Activated naive CD8-positive, alpha-beta T cell treated with anti-CD3 and anti-CD28 coated beads, Interleukin-2, amount 10 ng/mL, durations not matched to agents 7 days and 5 days (primary cell): ENCODE results near the gene IFNE. TPM values are rescaled to one million over a fixed set of nuclear protein-coding genes. Genes with fewer than 3 reads are reported as not detected.

ENCODE experiments used
- ATAC-seq: fragments of 150-1000 bp; cut with Tn5 transposase; one replicate; pipeline ENCODE4 v1.10.0; 2021; ENCODE audit warnings: low read depth, moderate library complexity
- POLR2A ChIA-PET: fragments of 350-600 bp; sonication (Branson Sonifier 250); formaldehyde crosslinking; loops from one replicate; lab custom pipeline; 2021; ENCODE audit warnings: antibody characterized with exemption; lab: Charles Lee
- DNase-seq: peaks from one replicate; pipeline ENCODE4 v3.0.0; 2021
- H3K27ac Mint-ChIP-seq: one replicate; pipeline ENCODE4 v1.8.0; 2022; ENCODE audit warnings: mild to moderate bottlenecking, mixed read lengths
- H3K27me3 Mint-ChIP-seq: one replicate; pipeline ENCODE4 v1.8.0; 2022; ENCODE audit warnings: mild to moderate bottlenecking, moderate library complexity, mixed read lengths
- H3K36me3 Mint-ChIP-seq: one replicate; pipeline ENCODE4 v1.8.0; 2021; ENCODE audit warnings: mild to moderate bottlenecking, mixed read lengths
- H3K4me1 Mint-ChIP-seq: one replicate; pipeline ENCODE4 v1.8.0; 2021; ENCODE audit warnings: mixed read lengths
- H3K4me3 Mint-ChIP-seq: one replicate; pipeline ENCODE4 v1.8.0; 2022; ENCODE audit warnings: mild to moderate bottlenecking, moderate library complexity, mixed read lengths
- H3K9me3 Mint-ChIP-seq: one replicate; pipeline ENCODE4 v1.8.0; 2021; ENCODE audit warnings: mixed read lengths
- total RNA-seq, 2 experiments: library from RNA; stranded (reverse); gene quantifications; one replicate each; pipeline ENCODE4 v1.2.3, GENCODE V29; 2021

Gene IFNE
- total RNA-seq, 2 experiments from 2014 or later = 0.20 to 0.61 TPM

DNA sequence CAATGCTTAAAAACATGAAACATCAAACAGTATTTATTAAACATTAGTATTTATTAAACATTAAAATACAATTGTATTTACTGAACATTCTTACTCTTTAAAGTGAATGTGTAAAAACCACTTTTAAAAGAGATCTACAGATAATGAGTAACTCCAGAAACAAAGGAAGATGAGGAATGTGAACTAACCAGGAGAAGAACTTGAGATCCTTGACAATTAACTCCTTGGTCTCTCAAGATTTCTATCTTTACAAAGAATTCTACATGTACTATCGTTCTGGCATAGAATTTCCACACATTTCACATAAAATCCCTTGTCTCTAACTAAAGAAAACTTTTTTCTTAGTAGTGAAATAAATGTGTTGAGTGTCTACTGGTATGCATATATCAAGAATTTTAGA is 28.7 kb upstream of the IFNE start:
- ATAC-seq (no peak), DNase-seq (no peak)
- Mint-ChIP-seq H3K36me3 (peaks cover 6% of the 10 kb centered on the region), H3K27me3 (no peaks in the 10 kb centered on the region), H3K9me3 (no peaks in the 10 kb centered on the region), H3K4me3 (no peak overlapping the region), H3K4me1 (peaks cover 10% of the 10 kb centered on the region), H3K27ac (no peak overlapping the region)
- POLR2A ChIA-PET = no interaction called here

DNA sequence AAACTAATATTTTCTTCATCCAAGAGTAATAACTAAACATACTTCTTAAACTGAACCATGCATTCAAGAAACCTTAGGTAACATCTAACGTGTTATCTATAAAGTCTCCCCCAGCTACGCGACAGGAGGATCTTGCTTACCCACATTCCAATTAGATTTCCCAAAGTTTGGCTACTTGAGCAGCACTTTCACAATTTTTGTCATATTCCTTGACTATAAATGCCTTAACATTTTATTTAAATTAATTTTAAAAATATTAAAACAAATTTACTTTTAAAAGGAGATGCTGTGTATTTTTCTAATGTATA is 25.3 kb upstream of the IFNE start:
- ATAC-seq = no peak
- POLR2A ChIA-PET = no interaction called here
- no peak overlapping the region for H3K27ac Mint-ChIP-seq
- H3K4me1 Mint-ChIP-seq = peaks cover 11% of the 10 kb centered on the region
- DNase-seq = no peak
- no peaks in the 10 kb centered on the region for H3K27me3 Mint-ChIP-seq
- H3K9me3 Mint-ChIP-seq = no peaks in the 10 kb centered on the region
- peaks cover 4% of the 10 kb centered on the region for H3K36me3 Mint-ChIP-seq
- H3K4me3 Mint-ChIP-seq = no peak overlapping the region

DNA sequence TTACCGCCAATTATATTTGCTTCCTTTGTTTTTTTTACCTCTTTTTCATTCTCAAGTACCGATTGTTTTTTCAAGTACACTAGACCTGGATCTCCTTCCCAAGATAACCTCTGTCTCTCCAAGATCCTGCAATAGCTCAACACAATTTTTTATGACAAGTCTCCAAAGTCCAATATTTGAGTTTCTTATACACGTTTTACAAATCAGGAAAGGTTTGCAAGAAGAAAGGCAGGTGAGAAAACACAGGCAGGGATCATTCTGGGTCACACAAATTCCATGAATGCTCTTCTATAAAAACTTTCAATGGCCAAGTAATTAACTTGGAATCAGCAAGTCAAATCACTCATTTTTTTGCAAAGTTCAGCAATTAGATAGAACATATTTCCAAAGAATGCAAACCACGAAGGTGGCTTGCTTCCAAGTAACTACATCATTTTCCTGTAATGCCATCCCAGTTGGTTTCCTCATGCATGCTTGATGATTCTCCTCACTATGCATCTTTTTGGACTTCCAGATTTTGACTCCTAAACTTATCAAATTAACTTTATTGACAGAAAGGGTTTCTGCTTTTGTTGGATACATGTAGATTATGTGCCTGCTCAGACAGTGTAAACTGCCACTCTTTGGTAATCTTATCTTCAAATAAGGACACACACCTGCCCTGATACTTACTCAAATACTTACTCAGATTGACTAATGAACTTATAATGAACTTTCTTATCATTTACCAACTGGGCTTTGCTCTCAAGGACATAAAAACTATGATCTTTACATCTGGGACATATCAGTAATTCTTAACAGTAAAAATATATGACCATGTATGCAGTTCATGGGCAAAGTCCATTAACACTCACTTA is 24.7 kb upstream of the IFNE start:
- DNase-seq = no peak
- H3K27ac Mint-ChIP-seq = no peak overlapping the region
- H3K9me3 Mint-ChIP-seq = no peaks in the 10 kb centered on the region
- ATAC-seq = no peak
- no peaks in the 10 kb centered on the region for H3K27me3 Mint-ChIP-seq
- peaks cover 4% of the 10 kb centered on the region for H3K36me3 Mint-ChIP-seq
- no peak overlapping the region for H3K4me3 Mint-ChIP-seq
- POLR2A ChIA-PET = no interaction called here
- peaks cover 11% of the 10 kb centered on the region for H3K4me1 Mint-ChIP-seq

DNA sequence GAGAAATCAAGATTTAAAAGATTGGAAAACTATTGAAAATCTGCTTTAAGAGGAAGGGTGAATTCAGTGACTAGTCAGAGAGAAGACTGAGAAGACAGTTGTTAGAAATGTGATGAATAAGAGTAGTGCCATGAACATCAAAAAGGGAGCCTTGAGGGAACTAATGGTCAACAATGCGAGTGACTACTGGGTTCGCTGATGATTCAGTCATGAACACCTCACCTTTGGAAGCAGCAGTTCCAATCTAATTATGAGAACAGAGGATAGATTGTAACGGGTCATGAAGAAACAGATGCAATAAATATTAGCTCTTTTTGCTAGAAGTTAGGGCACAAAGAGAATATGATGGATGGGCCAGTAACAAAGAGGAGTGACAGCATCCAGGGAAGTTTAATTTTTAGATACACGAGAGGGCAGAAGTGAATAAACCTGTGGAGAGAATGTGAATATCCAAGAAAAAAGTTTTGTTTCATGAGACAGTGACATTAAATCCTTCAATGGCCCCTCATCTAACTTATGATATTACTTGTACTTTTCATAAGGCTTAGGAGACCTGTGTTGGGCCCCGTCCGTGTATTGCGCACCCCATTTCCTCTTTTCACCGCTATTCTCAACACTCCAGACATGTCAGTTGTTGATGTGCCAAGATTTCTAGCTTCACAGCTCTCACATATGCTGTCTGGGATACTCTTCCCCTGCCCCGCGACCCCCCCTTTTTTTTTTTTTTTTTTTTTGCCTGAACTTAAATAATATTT is 23.5 kb upstream of the IFNE start:
- DNase-seq = no peak
- Mint-ChIP-seq H3K27ac (no peak overlapping the region), H3K27me3 (no peaks in the 10 kb centered on the region), H3K9me3 (no peaks in the 10 kb centered on the region), H3K4me3 (no peak overlapping the region), H3K36me3 (peaks cover 4% of the 10 kb centered on the region), H3K4me1 (peaks cover 11% of the 10 kb centered on the region)
- POLR2A ChIA-PET = no interaction called here
- no peak for ATAC-seq

DNA sequence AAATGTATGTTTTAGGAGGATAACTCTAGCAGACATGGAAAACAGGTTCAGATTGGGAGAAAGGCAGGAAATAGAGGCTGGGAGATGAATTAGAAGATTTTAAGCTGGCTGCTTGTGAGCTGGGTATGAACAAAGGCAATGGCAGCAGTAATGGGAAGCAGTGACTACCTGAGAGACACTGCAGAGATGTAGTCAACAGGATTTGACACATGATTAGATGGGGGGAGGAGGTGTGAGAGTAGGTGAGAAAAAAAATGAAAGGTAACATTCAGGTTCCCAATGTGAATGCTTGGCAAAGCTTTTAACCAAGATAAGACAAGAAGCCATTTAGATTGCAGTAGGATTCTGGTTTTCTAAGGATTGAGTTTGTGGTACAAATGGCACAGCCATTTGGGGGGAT is 22.8 kb upstream of the IFNE start:
- DNase-seq (no peak), ATAC-seq (no peak)
- no peak overlapping the region for H3K4me3 Mint-ChIP-seq
- no peak overlapping the region for H3K27ac Mint-ChIP-seq
- H3K36me3 Mint-ChIP-seq = peaks cover 4% of the 10 kb centered on the region
- H3K27me3 Mint-ChIP-seq = no peaks in the 10 kb centered on the region
- POLR2A ChIA-PET = no interaction called here
- H3K9me3 Mint-ChIP-seq = no peaks in the 10 kb centered on the region
- H3K4me1 Mint-ChIP-seq = peaks cover 11% of the 10 kb centered on the region

DNA sequence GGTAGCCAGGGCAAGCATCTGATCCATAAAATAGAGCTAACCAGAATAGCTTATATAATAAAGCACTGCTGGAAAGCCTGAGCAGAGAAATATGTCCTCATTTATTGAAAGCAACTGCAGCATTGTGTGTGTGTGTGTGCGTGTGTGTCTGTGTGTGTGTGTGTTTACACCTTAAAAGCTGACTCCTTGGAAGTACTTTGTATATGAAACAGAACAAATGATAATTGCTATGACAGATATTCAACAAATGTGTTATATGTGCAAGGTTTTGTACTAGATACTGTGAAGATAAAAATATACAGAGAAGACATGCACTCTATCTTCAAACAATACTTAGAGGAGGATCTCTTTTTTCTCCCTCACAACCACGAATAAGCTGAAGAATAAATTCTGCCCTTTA is 22.0 kb upstream of the IFNE start:
- DNase-seq = no peak
- peaks cover 4% of the 10 kb centered on the region for H3K36me3 Mint-ChIP-seq
- POLR2A ChIA-PET = interaction anchor here (0.5 kb wide), 1 partner anchor 18 kb away, joined by 6 read pairs; no protein-coding TSS in a partner anchor

DNA sequence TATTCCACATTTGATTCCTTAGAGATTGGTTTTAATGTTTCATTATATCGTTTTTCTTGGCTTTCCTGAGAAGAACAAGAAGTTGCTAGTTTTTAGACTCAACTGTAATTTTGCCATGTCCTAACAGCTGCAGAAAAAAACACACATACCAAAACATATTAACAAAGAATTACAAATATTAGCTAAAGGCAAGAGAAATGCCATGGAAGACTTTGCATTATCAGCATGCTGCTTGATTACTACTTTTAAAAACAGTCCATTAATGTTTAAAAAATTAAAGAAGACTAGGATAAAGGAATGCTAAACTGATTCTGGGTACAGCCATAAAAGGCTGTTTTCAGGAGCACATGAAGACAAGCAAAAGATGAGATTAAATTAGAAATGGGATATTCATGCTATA is 20.5 kb upstream of the IFNE start:
- Mint-ChIP-seq H3K27me3 (no peaks in the 10 kb centered on the region), H3K27ac (no peak overlapping the region), H3K9me3 (no peaks in the 10 kb centered on the region), H3K4me3 (no peak overlapping the region), H3K36me3 (peaks cover 4% of the 10 kb centered on the region), H3K4me1 (peaks cover 11% of the 10 kb centered on the region)
- no peak for DNase-seq
- POLR2A ChIA-PET = no interaction called here
- no peak for ATAC-seq

More for the DNA sequence above, 22.0 kb upstream of the IFNE start:
- ATAC-seq = no peak
- no peak overlapping the region for H3K27ac Mint-ChIP-seq
- no peaks in the 10 kb centered on the region for H3K9me3 Mint-ChIP-seq
- no peak overlapping the region for H3K4me3 Mint-ChIP-seq
- H3K4me1 Mint-ChIP-seq = peaks cover 11% of the 10 kb centered on the region
- no peaks in the 10 kb centered on the region for H3K27me3 Mint-ChIP-seq

DNA sequence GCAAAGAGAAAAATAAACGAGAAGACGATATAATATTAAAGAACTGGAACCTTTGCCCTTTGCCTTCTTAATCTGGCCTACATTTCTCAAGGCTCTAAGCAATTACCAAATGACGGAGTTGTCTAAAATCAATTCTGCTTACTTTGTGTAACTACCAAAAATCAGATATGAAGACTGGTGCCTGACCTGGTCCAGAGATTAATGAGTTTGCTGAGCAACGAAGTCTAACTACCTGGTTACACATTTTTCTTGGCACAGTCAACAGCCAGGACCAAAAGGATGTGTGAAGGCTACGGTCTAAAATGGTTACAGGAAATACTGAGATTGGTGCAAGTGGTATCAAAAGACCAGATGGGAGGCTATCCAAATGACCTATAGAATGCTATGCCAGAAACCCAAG is 17.8 kb upstream of the IFNE start:
- Mint-ChIP-seq H3K4me3 (no peak overlapping the region), H3K9me3 (no peaks in the 10 kb centered on the region), H3K36me3 (no peaks in the 10 kb centered on the region), H3K4me1 (no peaks in the 10 kb centered on the region), H3K27me3 (no peaks in the 10 kb centered on the region), H3K27ac (no peak overlapping the region)
- DNase-seq (no peak), ATAC-seq (no peak)
- POLR2A ChIA-PET = no interaction called here

DNA sequence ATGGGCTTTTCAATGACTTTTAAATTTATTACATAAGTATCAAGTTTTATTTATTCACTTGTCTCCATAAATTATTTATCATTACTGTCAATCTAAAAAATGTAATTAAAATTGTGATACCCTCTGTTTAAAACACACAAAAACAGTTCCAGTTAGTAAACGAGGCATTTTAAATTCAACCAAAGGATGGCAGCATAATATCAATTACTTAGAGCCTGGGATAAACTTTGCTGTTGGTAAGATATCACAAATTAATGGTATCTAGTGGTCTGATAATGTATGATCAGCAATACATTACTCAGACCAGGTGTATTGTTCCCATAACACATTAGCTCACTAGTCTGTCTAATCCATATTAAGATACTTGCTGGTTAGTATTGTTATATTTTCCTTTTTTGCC is 9.6 kb upstream of the IFNE start:
- peaks cover 1% of the 10 kb centered on the region for H3K36me3 Mint-ChIP-seq
- no peaks in the 10 kb centered on the region for H3K27me3 Mint-ChIP-seq

DNA sequence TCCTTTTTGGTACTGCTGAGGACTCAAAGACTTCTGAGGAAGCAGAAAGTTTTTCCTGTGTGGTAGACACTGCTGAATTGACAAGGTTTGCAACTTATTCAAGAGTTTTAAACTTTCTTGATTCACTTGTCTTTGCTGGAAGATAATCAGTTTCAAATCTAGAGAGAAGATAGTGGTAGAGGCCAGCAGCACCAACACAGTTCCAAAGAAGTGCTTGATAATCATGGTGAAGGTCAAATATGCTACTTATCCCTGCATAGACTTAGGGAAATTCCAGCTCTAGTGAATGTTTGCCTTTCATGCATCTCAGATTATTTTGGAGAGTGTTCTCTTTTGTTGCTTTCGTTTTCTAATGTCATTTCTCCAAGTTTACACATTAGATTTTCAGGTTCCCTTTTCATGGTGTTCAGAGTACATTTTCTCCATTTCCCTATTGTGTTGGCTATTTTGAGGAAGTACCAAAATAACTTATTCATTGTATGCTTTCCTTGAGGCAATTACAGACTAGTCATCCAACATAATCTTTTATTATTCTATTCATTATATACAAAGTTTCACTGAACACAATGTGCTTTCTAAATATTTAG is 550 bp downstream of the IFNE start:
- ATAC-seq = no peak
- DNase-seq = no peak
- H3K4me1 Mint-ChIP-seq = no peaks in the 10 kb centered on the region

More for the DNA sequence above, 9.6 kb upstream of the IFNE start:
- H3K4me1 Mint-ChIP-seq = no peaks in the 10 kb centered on the region
- POLR2A ChIA-PET = no interaction called here
- no peak overlapping the region for H3K4me3 Mint-ChIP-seq
- DNase-seq = no peak
- no peaks in the 10 kb centered on the region for H3K9me3 Mint-ChIP-seq
- ATAC-seq = no peak
- H3K27ac Mint-ChIP-seq = no peak overlapping the region

DNA sequence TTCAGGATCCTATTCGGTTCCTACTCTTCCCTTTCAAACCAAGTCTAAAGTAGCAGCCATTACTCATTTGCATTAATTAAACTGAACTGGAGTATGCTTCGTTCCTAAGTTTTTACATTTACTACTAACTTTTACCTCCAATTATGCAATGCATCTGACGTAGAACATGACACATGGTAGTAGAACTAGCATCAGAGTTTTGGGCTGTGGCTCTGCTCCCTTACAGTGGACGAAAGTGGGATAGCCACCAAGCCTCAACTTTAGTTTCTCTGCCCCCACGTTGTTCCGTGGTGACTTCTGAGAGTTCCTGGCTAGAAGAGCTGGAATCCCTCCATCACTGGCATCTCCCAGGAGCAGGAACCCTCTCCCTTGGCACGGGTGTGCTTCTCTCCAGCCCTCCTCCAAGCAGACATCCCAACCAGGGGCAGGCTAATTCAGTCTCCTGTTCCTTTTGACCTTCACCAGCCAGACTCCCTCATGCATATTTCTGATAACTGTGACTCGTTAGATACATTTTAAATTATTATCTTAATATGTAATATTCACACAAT is 2.9 kb downstream of the IFNE start:
- Mint-ChIP-seq H3K9me3 (no peaks in the 10 kb centered on the region), H3K4me1 (no peaks in the 10 kb centered on the region), H3K27ac (no peak overlapping the region), H3K27me3 (no peaks in the 10 kb centered on the region), H3K36me3 (no peaks in the 10 kb centered on the region), H3K4me3 (no peak overlapping the region)
- no peak for ATAC-seq
- no peak for DNase-seq
- POLR2A ChIA-PET = no interaction called here

More for the DNA sequence above, 550 bp downstream of the IFNE start:
- no peaks in the 10 kb centered on the region for H3K9me3 Mint-ChIP-seq
- POLR2A ChIA-PET = no interaction called here
- H3K27ac Mint-ChIP-seq = no peak overlapping the region
- H3K27me3 Mint-ChIP-seq = no peaks in the 10 kb centered on the region
- no peaks in the 10 kb centered on the region for H3K36me3 Mint-ChIP-seq
- H3K4me3 Mint-ChIP-seq = no peak overlapping the region

DNA sequence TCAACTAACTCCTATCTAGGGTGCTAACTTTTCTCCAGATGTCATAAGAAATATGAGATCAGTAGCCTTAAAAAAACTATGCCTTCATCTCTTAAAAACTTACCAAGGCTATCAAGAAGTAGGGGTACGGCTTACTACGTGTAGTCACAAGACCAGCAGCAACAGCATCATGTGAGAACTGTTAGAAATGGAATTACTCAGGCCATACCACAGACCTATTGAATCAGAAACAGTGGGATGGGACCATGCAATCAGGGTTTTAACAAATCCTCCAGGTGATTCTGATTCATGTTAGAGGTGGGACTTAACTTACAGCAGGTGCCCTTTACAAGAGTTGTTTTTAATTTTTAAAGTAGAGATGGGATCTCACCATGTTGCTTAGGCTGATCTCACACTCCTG is 4.6 kb downstream of the IFNE start:
- no peaks in the 10 kb centered on the region for H3K9me3 Mint-ChIP-seq
- no peaks in the 10 kb centered on the region for H3K4me1 Mint-ChIP-seq
- no peak overlapping the region for H3K4me3 Mint-ChIP-seq
- POLR2A ChIA-PET = no interaction called here
- no peaks in the 10 kb centered on the region for H3K27me3 Mint-ChIP-seq
- DNase-seq (no peak), ATAC-seq (no peak)
- no peaks in the 10 kb centered on the region for H3K36me3 Mint-ChIP-seq
- H3K27ac Mint-ChIP-seq = no peak overlapping the region

DNA sequence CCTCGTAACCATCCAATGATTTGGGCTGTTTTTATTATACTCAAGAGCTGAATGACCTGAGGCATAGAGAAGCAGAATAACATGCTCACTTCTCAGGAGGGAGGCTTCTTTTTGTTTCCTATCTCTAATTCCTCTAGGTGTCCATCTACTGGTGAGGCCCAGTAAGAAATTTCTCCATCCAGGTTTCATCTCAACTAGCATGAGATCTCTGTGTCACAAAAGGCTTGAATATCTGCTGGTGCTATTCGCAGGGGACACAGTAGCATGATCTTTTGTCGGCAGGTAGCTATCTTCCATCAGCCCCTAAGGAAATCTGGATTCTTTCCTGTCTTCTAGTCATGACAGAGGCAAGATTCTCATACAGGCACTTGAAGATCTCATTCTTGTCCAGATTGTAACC is 8.9 kb downstream of the IFNE start:
- no peak overlapping the region for H3K4me3 Mint-ChIP-seq
- no peaks in the 10 kb centered on the region for H3K27me3 Mint-ChIP-seq
- no peak overlapping the region for H3K27ac Mint-ChIP-seq
- no peaks in the 10 kb centered on the region for H3K4me1 Mint-ChIP-seq
- H3K36me3 Mint-ChIP-seq = no peaks in the 10 kb centered on the region
- POLR2A ChIA-PET = no interaction called here
- DNase-seq (no peak), ATAC-seq (no peak)
- no peaks in the 10 kb centered on the region for H3K9me3 Mint-ChIP-seq
